GM23248 (cell line): ENCODE measurements around the gene CERS5. TPM values are rescaled to one million over a fixed set of nuclear protein-coding genes. Genes with fewer than 3 reads are reported as not detected.

Experiments
- DNase-seq: peaks from one replicate; pipeline ENCODE4 v3.0.0-alpha.2; 2015
- H2AFZ ChIP-seq: fragments of 200-600 bp; sonication (generic); 2 replicates; pipeline ENCODE4 v1.6.1; 2016; ENCODE audit warnings: antibody characterized with exemption
- H3F3A ChIP-seq: fragments of 200-600 bp; sonication (generic); 2 replicates; pipeline ENCODE4 v1.6.1; 2016; ENCODE audit warnings: mild to moderate bottlenecking, antibody characterized with exemption, mixed run types; ENCODE audit not compliant: insufficient read depth
- H3K27ac ChIP-seq: fragments of 200-600 bp; sonication (generic); 2 replicates; pipeline ENCODE4 v1.5.1; 2016; ENCODE audit warnings: mild to moderate bottlenecking
- H3K27me3 ChIP-seq: fragments of 200-600 bp; sonication (generic); replicated peaks from 2 replicates; pipeline ENCODE4 v1.6.1; 2016; ENCODE audit warnings: mild to moderate bottlenecking; ENCODE audit not compliant: insufficient read depth
- H3K36me3 ChIP-seq: fragments of 200-600 bp; sonication (generic); 2 replicates; pipeline ENCODE4 v1.6.1; 2016; ENCODE audit warnings: low read depth, mild to moderate bottlenecking
- H3K4me1 ChIP-seq: fragments of 200-600 bp; sonication (generic); 2 replicates; pipeline ENCODE4 v1.6.1; 2016; ENCODE audit warnings: mild to moderate bottlenecking; ENCODE audit not compliant: insufficient read depth
- H3K4me2 ChIP-seq: fragments of 200-600 bp; sonication (generic); one replicate; pipeline ENCODE4 v1.6.1; 2016; ENCODE audit warnings: mild to moderate bottlenecking; ENCODE audit not compliant: unreplicated experiment
- H3K4me3 ChIP-seq: fragments of 200-600 bp; sonication (generic); 2 replicates; pipeline ENCODE4 v1.5.1; 2016; ENCODE audit warnings: mild to moderate bottlenecking
- H3K79me2 ChIP-seq: fragments of 200-600 bp; sonication (generic); 2 replicates; pipeline ENCODE4 v1.6.1; 2016; ENCODE audit warnings: mild to moderate bottlenecking; ENCODE audit not compliant: insufficient read depth
- H3K9ac ChIP-seq: fragments of 200-600 bp; sonication (generic); 2 replicates; pipeline ENCODE4 v1.6.1; 2016; ENCODE audit warnings: mild to moderate bottlenecking
- H3K9me2 ChIP-seq: fragments of 200-600 bp; sonication (generic); 2 replicates; pipeline ENCODE4 v1.6.1; 2016; ENCODE audit warnings: mixed run types, mild to moderate bottlenecking, moderate library complexity; ENCODE audit not compliant: insufficient read depth
- H3K9me3 ChIP-seq: fragments of 200-600 bp; sonication (generic); one replicate; pipeline ENCODE4 v1.6.1; 2017; ENCODE audit warnings: low read depth
- H4K20me1 ChIP-seq: fragments of 200-600 bp; sonication (generic); 2 replicates; pipeline ENCODE4 v1.6.0; 2016; ENCODE audit not compliant: insufficient read depth
- EZH2 ChIP-seq: fragments of 200-600 bp; sonication (generic); IDR thresholded peaks from 2 replicates; pipeline ENCODE4 v1.6.1; 2018; ENCODE audit warnings: antibody characterized with exemption, mild to moderate bottlenecking; ENCODE audit not compliant: insufficient read depth, poor library complexity, severe bottlenecking
- EZH2phosphoT487 ChIP-seq: fragments of 200-600 bp; sonication (generic); IDR thresholded peaks from 2 replicates; pipeline ENCODE4 v1.6.1; 2018; ENCODE audit warnings: antibody characterized with exemption, moderate library complexity, mild to moderate bottlenecking, low read depth; ENCODE audit not compliant: insufficient read depth
- WGBS, 2 experiments: methylation state at CpG; one replicate each; pipeline ENCODE4 v1.1.6; 2015 to 2017; ENCODE audit warnings: low lambda C conversion rate in 2 of 2, low coverage in 1 of 2; ENCODE audit errors: missing lambda C conversion rate in 2 of 2; 5-methylcytosine and 5-hydroxymethylcytosine counted together
- in situ Hi-C: fragments of 300-500 bp; cut with MboI; formaldehyde crosslinking; loops from 2 replicates; pipeline ENCODE4 v1.15.0; 2020
- polyA plus RNA-seq: library from polyadenylated mRNA; unstranded; fragments of >200 nt; fragmentation: Nextera tagmentation; extraction: Ambion mirVana; gene quantifications from 2 replicates; pipeline ENCODE4 v1.2.1, GENCODE V29; 2016
- total RNA-seq: library from RNA; depleted of rRNA; stranded (reverse); fragments of >200 nt; shearing (Covaris generic); gene quantifications from 2 replicates; pipeline ENCODE4 v1.2.3, GENCODE V29; 2014

Gene CERS5
- total and polyA plus RNA-seq, 2 experiments from 2014 or later: 60.7 to 99.2 TPM

GRCh38 chr12:50197297-50197727 is 30.1 kb upstream of the CERS5 start:
- Histone ChIP-seq H4K20me1 (no peaks in the 10 kb centered on the region), H3K36me3 (peaks cover 62% of the 10 kb centered on the region), H3K9ac (0 out of 2 replicates have a peak overlapping the region, but pooled peaks have one; percentile 0), H3K27me3 (no peaks in the 10 kb centered on the region), H3F3A (peaks cover 86% of the 10 kb centered on the region), H3K4me3 (no peak overlapping the region), H3K9me3 (no peaks in the 10 kb centered on the region), H3K4me2 (peak overlapping the region; percentile 16), H3K9me2 (no peaks in the 10 kb centered on the region), H3K27ac (peak overlapping the region; percentile 50), H3K79me2 (peaks cover 69% of the 10 kb centered on the region), H2AFZ (no peak overlapping the region), H3K4me1 (peaks cover 69% of the 10 kb centered on the region)
- peak; percentile 40 for DNase-seq
- TF ChIP-seq EZH2: no peak
- no peak for TF ChIP-seq EZH2phosphoT487
- in situ Hi-C loops: no loop called here
- 75 to 84% methylated on average over 5 of the region's 5 CpGs for WGBS, 2 experiments

GRCh38 chr12:50196537-50196936 is 29.4 kb upstream of the CERS5 start:
- Histone ChIP-seq H3K79me2 (peaks cover 75% of the 10 kb centered on the region), H3K4me2 (peak overlapping the region; percentile 45), H4K20me1 (no peaks in the 10 kb centered on the region), H2AFZ (no peak overlapping the region), H3K27ac (peak overlapping the region; percentile 50), H3K27me3 (no peaks in the 10 kb centered on the region), H3K36me3 (peaks cover 68% of the 10 kb centered on the region), H3K9ac (peak overlapping the region; percentile 21; the same call in 1 of the 2 replicates), H3K4me3 (no peak overlapping the region), H3F3A (peaks cover 81% of the 10 kb centered on the region), H3K4me1 (peaks cover 64% of the 10 kb centered on the region), H3K9me2 (no peaks in the 10 kb centered on the region), H3K9me3 (no peaks in the 10 kb centered on the region)
- TF ChIP-seq EZH2 (no peak), EZH2phosphoT487 (no peak)
- DNase-seq: no peak
- in situ Hi-C loops: no loop called here
- WGBS, 2 experiments: 57 to 63% methylated on average over 4 of the region's 4 CpGs

GRCh38 chr12:50195832-50196231 is 28.7 kb upstream of the CERS5 start:
- no peak overlapping the region for H2AFZ ChIP-seq

GRCh38 chr12:50192908-50193307 is 25.7 kb upstream of the CERS5 start:
- H3K4me2 ChIP-seq: no peak overlapping the region
- H3K9ac ChIP-seq: no peak overlapping the region
- WGBS, 2 experiments: 84 to 86% methylated on average over 5 of the region's 5 CpGs

More at GRCh38 chr12:50195832-50196231, 28.7 kb upstream of the CERS5 start:
- Histone ChIP-seq H3K9me2 (no peaks in the 10 kb centered on the region), H3F3A (peaks cover 74% of the 10 kb centered on the region), H3K4me2 (peak overlapping the region; percentile 45), H3K9ac (peak overlapping the region; percentile 21; the same call in 1 of the 2 replicates), H3K4me1 (peaks cover 57% of the 10 kb centered on the region), H3K79me2 (peaks cover 82% of the 10 kb centered on the region), H4K20me1 (no peaks in the 10 kb centered on the region), H3K9me3 (no peaks in the 10 kb centered on the region), H3K27me3 (no peaks in the 10 kb centered on the region), H3K4me3 (no peak overlapping the region), H3K27ac (peak overlapping the region; percentile 50), H3K36me3 (peaks cover 75% of the 10 kb centered on the region)
- DNase-seq: peak; percentile 63
- TF ChIP-seq EZH2phosphoT487 (no peak), EZH2 (no peak)
- 32 to 36% methylated on average over 4 of the region's 4 CpGs for WGBS, 2 experiments
- in situ Hi-C loops: no loop called here

More at GRCh38 chr12:50192908-50193307, 25.7 kb upstream of the CERS5 start:
- in situ Hi-C loops: no loop called here
- Histone ChIP-seq H3K4me1 (peaks cover 61% of the 10 kb centered on the region), H3K4me3 (no peak overlapping the region), H3F3A (peaks cover 76% of the 10 kb centered on the region), H3K27ac (peak overlapping the region; percentile 47), H2AFZ (no peak overlapping the region), H3K9me3 (no peaks in the 10 kb centered on the region), H4K20me1 (no peaks in the 10 kb centered on the region), H3K79me2 (peaks cover 78% of the 10 kb centered on the region), H3K36me3 (peaks cover 80% of the 10 kb centered on the region), H3K9me2 (no peaks in the 10 kb centered on the region), H3K27me3 (no peaks in the 10 kb centered on the region)
- DNase-seq: peak; percentile 64
- no peak for TF ChIP-seq EZH2phosphoT487
- TF ChIP-seq EZH2: no peak
